ENCODE measurements around the gene CAP2.

CAP2 gene

GRCh38 chr6:17478223-17478907 lies 85.0 kb downstream of the CAP2 start:
- H2AFZ ChIP-seq (ENCODE audit: low read length): no peak overlapping the region
- H2BK120ac ChIP-seq (ENCODE audit: low read depth, low read length): no peak overlapping the region
- no peak overlapping the region for H2BK12ac ChIP-seq (ENCODE audit: low read length)
- H3K9me3 ChIP-seq (replicated peaks in 1 of 2; ENCODE audit: control insufficient read depth in 2 of 2, insufficient read depth in 1 of 2, low read depth in 1 of 2, low read length in 2 of 2): no peaks in the 10 kb centered on the region
- H4K91ac ChIP-seq (ENCODE audit: low read depth, low read length, poor library complexity): no peak overlapping the region
- H3K79me1 ChIP-seq (ENCODE audit: low read depth, low read length): no peaks in the 10 kb centered on the region
- H3K27me3 ChIP-seq (ENCODE audit: control insufficient read depth in 3 of 3, insufficient read depth in 3 of 3, low read depth in 1 of 3, low read length in 3 of 3): no peaks in the 10 kb centered on the region
- no peak overlapping the region for H3K23ac ChIP-seq (ENCODE audit: low read depth, low read length, poor library complexity)
- H3K36me3 ChIP-seq (replicated peaks in 1 of 2; ENCODE audit: control insufficient read depth in 2 of 2, insufficient read depth in 2 of 2, low read length in 2 of 2): peaks cover 5 to 7% of the 10 kb centered on the region in 2 donors
- no peak overlapping the region for H2BK15ac ChIP-seq (ENCODE audit: low read length)
- no peak for DNase-seq (ENCODE audit: low spot score)
- WGBS, 2 donors (ENCODE audit: extremely low coverage in 2 of 2, insufficient read length in 2 of 2, insufficient replicate concordance in 1 of 2): no CpG with 5 or more reads among the region's 7 CpGs
- no peak overlapping the region for H3K14ac ChIP-seq (ENCODE audit: low read length)
- no peak overlapping the region for H2AK5ac ChIP-seq (ENCODE audit: low read depth, low read length)
- no peak overlapping the region for H3K18ac ChIP-seq (ENCODE audit: low read length)
- H3K4ac ChIP-seq (ENCODE audit: low read length): no peak overlapping the region
- H4K8ac ChIP-seq (ENCODE audit: low read depth, low read length): no peak overlapping the region
- no peak overlapping the region for H2BK5ac ChIP-seq (ENCODE audit: low read length)
- no peak overlapping the region for H3K4me3 ChIP-seq (ENCODE audit: low read length in 2 of 2)
- H3K9ac ChIP-seq (ENCODE audit: low read depth, low read length, poor library complexity): no peak overlapping the region
- H3K27ac ChIP-seq (replicated peaks; ENCODE audit: low read length): no peak overlapping the region
- no peak overlapping the region for H3K4me2 ChIP-seq (ENCODE audit: insufficient read depth, low read length, poor library complexity, severe bottlenecking)
- peaks cover 3 to 5% of the 10 kb centered on the region in 2 donors for H3K4me1 ChIP-seq (ENCODE audit: control insufficient read depth in 2 of 2, insufficient read depth in 1 of 2, low read depth in 1 of 2, low read length in 2 of 2)

GRCh38 chr6:17478946-17479345 lies 85.6 kb downstream of the CAP2 start:
- Histone ChIP-seq H2BK12ac (ENCODE audit: low read length) (peak overlapping the region; percentile 30), H2BK15ac (ENCODE audit: low read length) (no peak overlapping the region), H3K9ac (ENCODE audit: low read depth, low read length, poor library complexity) (no peak overlapping the region), H2BK5ac (ENCODE audit: low read length) (no peak overlapping the region), H3K4me1 (ENCODE audit: control insufficient read depth in 2 of 2, insufficient read depth in 1 of 2, low read depth in 1 of 2, low read length in 2 of 2) (peaks cover 5 to 10% of the 10 kb centered on the region in 2 donors), H3K27me3 (ENCODE audit: control insufficient read depth in 3 of 3, insufficient read depth in 3 of 3, low read depth in 1 of 3, low read length in 3 of 3) (no peaks in the 10 kb centered on the region), H3K9me3 (replicated peaks in 1 of 2; ENCODE audit: control insufficient read depth in 2 of 2, insufficient read depth in 1 of 2, low read depth in 1 of 2, low read length in 2 of 2) (no peaks in the 10 kb centered on the region), H2AK5ac (ENCODE audit: low read depth, low read length) (peak overlapping the region; percentile 81), H3K14ac (ENCODE audit: low read length) (no peak overlapping the region), H3K4ac (ENCODE audit: low read length) (peak overlapping the region; percentile 43), H4K91ac (ENCODE audit: low read depth, low read length, poor library complexity) (no peak overlapping the region), H2AFZ (ENCODE audit: low read length) (no peak overlapping the region), H4K8ac (ENCODE audit: low read depth, low read length) (no peak overlapping the region), H3K79me1 (ENCODE audit: low read depth, low read length) (no peaks in the 10 kb centered on the region), H3K4me2 (ENCODE audit: insufficient read depth, low read length, poor library complexity, severe bottlenecking) (no peak overlapping the region), H3K18ac (ENCODE audit: low read length) (peak overlapping the region; percentile 65), H2BK120ac (ENCODE audit: low read depth, low read length) (no peak overlapping the region), H3K27ac (replicated peaks; ENCODE audit: low read length) (no peak overlapping the region), H3K36me3 (replicated peaks in 1 of 2; ENCODE audit: control insufficient read depth in 2 of 2, insufficient read depth in 2 of 2, low read length in 2 of 2) (peaks cover 6 to 8% of the 10 kb centered on the region in 2 donors), H3K23ac (ENCODE audit: low read depth, low read length, poor library complexity) (no peak overlapping the region), H3K4me3 (ENCODE audit: low read length in 2 of 2) (peak overlapping the region in 1 of 2 donors; percentile 7)
- DNase-seq (ENCODE audit: low spot score): no peak
- WGBS, 2 donors (ENCODE audit: extremely low coverage in 2 of 2, insufficient read length in 2 of 2, insufficient replicate concordance in 1 of 2): no CpG with 5 or more reads among the region's 7 CpGs

- Histone ChIP-seq H3K79me1 (ENCODE audit: low read depth, low read length) (no peaks in the 10 kb centered on the region), H4K8ac (ENCODE audit: low read depth, low read length) (no peak overlapping the region), H3K4me2 (ENCODE audit: insufficient read depth, low read length, poor library complexity, severe bottlenecking) (no peak overlapping the region), H3K27ac (replicated peaks; ENCODE audit: low read length) (no peak overlapping the region), H3K4me1 (ENCODE audit: control insufficient read depth in 2 of 2, insufficient read depth in 1 of 2, low read depth in 1 of 2, low read length in 2 of 2) (peaks cover 9 to 10% of the 10 kb centered on the region in 2 donors), H2BK5ac (ENCODE audit: low read length) (no peak overlapping the region), H3K4ac (ENCODE audit: low read length) (no peak overlapping the region), H2BK120ac (ENCODE audit: low read depth, low read length) (no peak overlapping the region), H3K18ac (ENCODE audit: low read length) (no peak overlapping the region), H2AK5ac (ENCODE audit: low read depth, low read length) (no peak overlapping the region), H2BK12ac (ENCODE audit: low read length) (no peak overlapping the region), H3K14ac (ENCODE audit: low read length) (no peak overlapping the region), H3K27me3 (ENCODE audit: control insufficient read depth in 3 of 3, insufficient read depth in 3 of 3, low read depth in 1 of 3, low read length in 3 of 3) (no peaks in the 10 kb centered on the region), H2BK15ac (ENCODE audit: low read length) (no peak overlapping the region), H4K91ac (ENCODE audit: low read depth, low read length, poor library complexity) (no peak overlapping the region), H3K4me3 (ENCODE audit: low read length in 2 of 2) (no peak overlapping the region), H3K9ac (ENCODE audit: low read depth, low read length, poor library complexity) (no peak overlapping the region), H3K36me3 (replicated peaks in 1 of 2; ENCODE audit: control insufficient read depth in 2 of 2, insufficient read depth in 2 of 2, low read length in 2 of 2) (peaks cover 6 to 8% of the 10 kb centered on the region in 2 donors), H3K23ac (ENCODE audit: low read depth, low read length, poor library complexity) (no peak overlapping the region), H3K9me3 (replicated peaks in 1 of 2; ENCODE audit: control insufficient read depth in 2 of 2, insufficient read depth in 1 of 2, low read depth in 1 of 2, low read length in 2 of 2) (no peaks in the 10 kb centered on the region), H2AFZ (ENCODE audit: low read length) (no peak overlapping the region)
- no peak for DNase-seq (ENCODE audit: low spot score)
- WGBS, 2 donors (ENCODE audit: extremely low coverage in 2 of 2, insufficient read length in 2 of 2, insufficient replicate concordance in 1 of 2): no CpG with 5 or more reads among the region's 4 CpGs
Observed at GRCh38 chr6:17480476-17480875, 87.1 kb downstream of the CAP2 start.

- Histone ChIP-seq H3K36me3 (replicated peaks in 1 of 2; ENCODE audit: control insufficient read depth in 2 of 2, insufficient read depth in 2 of 2, low read length in 2 of 2) (peaks cover 6 to 8% of the 10 kb centered on the region in 2 donors), H3K14ac (ENCODE audit: low read length) (no peak overlapping the region), H4K8ac (ENCODE audit: low read depth, low read length) (no peak overlapping the region), H3K9me3 (replicated peaks in 1 of 2; ENCODE audit: control insufficient read depth in 2 of 2, insufficient read depth in 1 of 2, low read depth in 1 of 2, low read length in 2 of 2) (no peaks in the 10 kb centered on the region), H3K4me3 (ENCODE audit: low read length in 2 of 2) (no peak overlapping the region), H3K79me1 (ENCODE audit: low read depth, low read length) (no peaks in the 10 kb centered on the region), H3K4me1 (ENCODE audit: control insufficient read depth in 2 of 2, insufficient read depth in 1 of 2, low read depth in 1 of 2, low read length in 2 of 2) (peaks cover 7 to 10% of the 10 kb centered on the region in 2 donors), H4K91ac (ENCODE audit: low read depth, low read length, poor library complexity) (no peak overlapping the region), H2BK5ac (ENCODE audit: low read length) (no peak overlapping the region), H3K18ac (ENCODE audit: low read length) (no peak overlapping the region), H2BK120ac (ENCODE audit: low read depth, low read length) (no peak overlapping the region), H3K27me3 (ENCODE audit: control insufficient read depth in 3 of 3, insufficient read depth in 3 of 3, low read depth in 1 of 3, low read length in 3 of 3) (no peaks in the 10 kb centered on the region), H2AFZ (ENCODE audit: low read length) (no peak overlapping the region), H2AK5ac (ENCODE audit: low read depth, low read length) (no peak overlapping the region), H3K27ac (replicated peaks; ENCODE audit: low read length) (no peak overlapping the region), H2BK15ac (ENCODE audit: low read length) (no peak overlapping the region), H3K4ac (ENCODE audit: low read length) (no peak overlapping the region), H3K23ac (ENCODE audit: low read depth, low read length, poor library complexity) (no peak overlapping the region), H3K9ac (ENCODE audit: low read depth, low read length, poor library complexity) (no peak overlapping the region), H3K4me2 (ENCODE audit: insufficient read depth, low read length, poor library complexity, severe bottlenecking) (no peak overlapping the region), H2BK12ac (ENCODE audit: low read length) (no peak overlapping the region)
- WGBS, 2 donors (ENCODE audit: extremely low coverage in 2 of 2, insufficient read length in 2 of 2, insufficient replicate concordance in 1 of 2): no CpG with 5 or more reads among the region's 7 CpGs
- DNase-seq (ENCODE audit: low spot score): no peak
Observed at GRCh38 chr6:17482711-17483110, 89.3 kb downstream of the CAP2 start.
